ENCODE results near the gene HECW1. TPM values are rescaled to one million over a fixed set of nuclear protein-coding genes. Genes with fewer than 3 reads are reported as not detected.

Gene HECW1
- total and polyA plus RNA-seq, 2 experiments from 2014 or later: 11.0 to 21.8 TPM

GRCh38 chr7:43405948-43406347 is 293.5 kb downstream of the HECW1 start:
- Histone ChIP-seq H4K20me1 (replicated peaks; ENCODE audit: insufficient read depth) (no peaks in the 10 kb centered on the region), H3K4me3 (no peak overlapping the region), H2AFZ (0 out of 2 replicates have a peak overlapping the region, but pooled peaks have one; percentile 18), H3K79me2 (replicated peaks; ENCODE audit: insufficient read depth) (no peaks in the 10 kb centered on the region), H3K4me1 (ENCODE audit: insufficient read depth) (peaks cover 15% of the 10 kb centered on the region), H3K9me2 (ENCODE audit: insufficient read depth) (no peaks in the 10 kb centered on the region), H3F3A (replicated peaks; ENCODE audit: low read depth) (no peaks in the 10 kb centered on the region; the same call in 1 of the 2 replicates), H3K27ac (ENCODE audit: low read depth) (0 out of 2 replicates have a peak overlapping the region, but pooled peaks have one; percentile 32), H3K4me2 (0 out of 2 replicates have a peak overlapping the region, but pooled peaks have one; percentile 15), H3K36me3 (ENCODE audit: insufficient read depth) (0 out of 2 replicates have a peak, but pooled peaks cover 2% of the 10 kb centered on the region), H3K27me3 (ENCODE audit: insufficient read depth) (no peaks in the 10 kb centered on the region)
- Mint-ChIP-seq H3K9me3 (no peaks in the 10 kb centered on the region), H3K27ac (no peak overlapping the region), H3K27me3 (ENCODE audit: insufficient read depth, low read depth, poor library complexity) (no peaks in the 10 kb centered on the region), H3K4me3 (no peak overlapping the region), H3K4me1 (peaks cover 14% of the 10 kb centered on the region), H3K36me3 (ENCODE audit: low read depth) (peaks cover 3% of the 10 kb centered on the region)
- TF ChIP-seq CTCF (conservative IDR thresholded peaks at IDR 0.05; ENCODE audit: low read depth in 2 of 2): no peak
- no peak for TF ChIP-seq EZH2phosphoT487 (IDR thresholded peaks at IDR 0.05; ENCODE audit: unreplicated experiment)
- no peak for TF ChIP-seq STAT1 (IDR thresholded peaks at IDR 0.05; ENCODE audit: unreplicated experiment)
- TF ChIP-seq POLR2AphosphoS5 (IDR thresholded peaks at IDR 0.05; ENCODE audit: low read depth): no peak
- TF ChIP-seq ZNF114 (CRISPR knock-in tag; IDR thresholded peaks at IDR 0.05): no peak
- no peak for TF ChIP-seq EZH2 (IDR thresholded peaks at IDR 0.05; ENCODE audit: low read depth, unreplicated experiment)
- TF ChIP-seq ETS1 (IDR thresholded peaks at IDR 0.05): no peak
- TF ChIP-seq ZNF331 (CRISPR knock-in tag; IDR thresholded peaks at IDR 0.05; ENCODE audit: low read depth): no peak
- TF ChIP-seq CREB1 (CRISPR knock-in tag; IDR thresholded peaks at IDR 0.05; ENCODE audit: low read depth): no peak
- no peak for TF ChIP-seq REST (IDR thresholded peaks at IDR 0.05; ENCODE audit: unreplicated experiment)
- no peak for TF ChIP-seq JUNB (IDR thresholded peaks at IDR 0.05; ENCODE audit: unreplicated experiment)
- TF ChIP-seq NANOG (IDR thresholded peaks at IDR 0.05; ENCODE audit: borderline replicate concordance): no peak
- no peak for TF ChIP-seq ZNF462 (CRISPR knock-in tag; IDR thresholded peaks at IDR 0.05)
- ATAC-seq: peak; percentile 65
- DNase-seq (ENCODE audit: low spot score): no peak
